K562 (cell line): ENCODE results near the gene GPRC5A. TPM values are rescaled to one million over a fixed set of nuclear protein-coding genes. Genes with fewer than 3 reads are reported as not detected.

Experiments used
- ATAC-seq: fragments of 200-7000 bp; cut with Tn5 transposase; 3 replicates; pipeline ENCODE4 v1.9.1; 2020; ENCODE audit warnings: moderate library complexity
- BruUV-seq: library from RNA; stranded (reverse); fragments of 400-500 nt; replicated peaks from 2 replicates; lab custom pipeline; 2021; lab: Mats Ljungman, UMichigan
- CTCF ChIA-PET: fragments of 300-600 bp; formaldehyde crosslinking; extraction: SDS; loops from one replicate; lab custom pipeline; 2021; ENCODE audit warnings: low intra/inter-chr PET ratio; lab: Yijun Ruan, JAX
- POLR2A ChIA-PET: fragments of 300-600, 350-650 bp; sonication (Branson Sonifier 250); formaldehyde crosslinking; extraction: SDS; loops from one replicate; lab custom pipeline; 2021; ENCODE audit warnings: antibody characterized with exemption, inconsistent platforms; lab: Yijun Ruan, JAX
- DNase-seq, 4 experiments: peaks; one replicate each; pipeline versions ENCODE4 v3.0.0 to v3.0.0-alpha.2; 2011 to 2018; ENCODE audit warnings: low spot score in 3 of 4, mixed read lengths in 3 of 4; ENCODE audit errors: extremely low read depth in 1 of 4
- FAIRE-seq: peaks from 2 replicates; lab custom pipeline; 2011; peaks lifted over from hg19 to GRCh38; lab: Jason Lieb, UNC
- H2AFZ ChIP-seq: 2 replicates; pipeline ENCODE4 v1.6.0; 2011; ENCODE audit warnings: low read depth, low read length, control low read depth, inconsistent platforms
- H3K27ac ChIP-seq: fragments of 200-600 bp; 3 replicates; pipeline ENCODE4 v1.8.0; 2011; ENCODE audit warnings: low read depth, mild to moderate bottlenecking, control low read depth, inconsistent platforms, low read length, moderate library complexity, mixed read lengths; ENCODE audit errors: extremely low read depth
- H3K27me3 ChIP-seq, 2 experiments: fragments of 300-600 bp in 1 of 2; 2 replicates in 1 of 2; 3 replicates in 1 of 2; pipeline versions ENCODE4 v1.6.0 to v1.8.0; 2011; ENCODE audit warnings: inconsistent platforms in 2 of 2, low read length in 2 of 2, mild to moderate bottlenecking in 1 of 2, mixed read lengths in 1 of 2, moderate library complexity in 1 of 2; ENCODE audit not compliant: control insufficient read depth in 2 of 2, insufficient read depth in 2 of 2
- H3K36me3 ChIP-seq: fragments of 300-600 bp; 3 replicates; pipeline ENCODE4 v1.8.0; 2011; ENCODE audit warnings: mild to moderate bottlenecking, low read length, inconsistent platforms; ENCODE audit not compliant: control insufficient read depth, insufficient read depth
- H3K4me1 ChIP-seq, 2 experiments: fragments of 200-600 bp in 1 of 2; replicated peaks in 1 of 2; 2 replicates in 1 of 2; 3 replicates in 1 of 2; pipeline versions ENCODE4 v1.5.1 to v1.8.0; 2011; ENCODE audit warnings: inconsistent platforms in 2 of 2, low read length in 2 of 2, mild to moderate bottlenecking in 1 of 2, mixed read lengths in 1 of 2, moderate library complexity in 1 of 2; ENCODE audit not compliant: control insufficient read depth in 2 of 2, insufficient read depth in 2 of 2
- H3K4me2 ChIP-seq: 2 replicates; pipeline ENCODE4 v1.6.1; 2011; ENCODE audit warnings: low read length, control low read depth, inconsistent platforms, mixed read lengths; ENCODE audit not compliant: insufficient read depth
- H3K4me3 ChIP-seq: fragments of 200-600 bp; sonication (generic), shearing (Covaris generic); 2 replicates; pipeline ENCODE4 v1.5.1; 2016; ENCODE audit warnings: control low read depth, inconsistent platforms
- H3K79me2 ChIP-seq: fragments of 200-600 bp; 3 replicates; pipeline ENCODE4 v1.8.0; 2011; ENCODE audit warnings: low read length, inconsistent platforms; ENCODE audit not compliant: control insufficient read depth, insufficient read depth
- H3K9ac ChIP-seq, 2 experiments: 2 replicates each; pipeline versions ENCODE4 v1.6.0 to v1.6.1; 2011; ENCODE audit warnings: low read depth in 2 of 2, low read length in 2 of 2, control low read depth in 1 of 2, inconsistent platforms in 1 of 2, mild to moderate bottlenecking in 1 of 2, mixed read lengths in 1 of 2; ENCODE audit not compliant: insufficient read depth in 1 of 2
- H3K9me1 ChIP-seq: one replicate; pipeline ENCODE4 v1.6.0; 2011; ENCODE audit warnings: inconsistent platforms, mild to moderate bottlenecking, low read length, moderate library complexity; ENCODE audit not compliant: control insufficient read depth, insufficient read depth
- H3K9me3 ChIP-seq: replicated peaks from 2 replicates; pipeline ENCODE4 v1.5.1; 2011; ENCODE audit warnings: low read depth, low read length, inconsistent platforms; ENCODE audit not compliant: control insufficient read depth, insufficient read depth
- H4K20me1 ChIP-seq: replicated peaks from 2 replicates; pipeline ENCODE4 v1.6.1; 2011; ENCODE audit warnings: low read length, inconsistent platforms, mixed read lengths; ENCODE audit not compliant: control insufficient read depth, insufficient read depth
- BHLHE40 ChIP-seq: IDR thresholded peaks from 2 replicates; pipeline ENCODE4 v1.6.1; 2011; ENCODE audit warnings: low read length, improper control_type of control experiment
- HNRNPL ChIP-seq: fragments of 200-400 bp; formaldehyde crosslinking; IDR thresholded peaks from 2 replicates; pipeline ENCODE4 v1.6.1; 2017; ENCODE audit warnings: low read depth, mild to moderate bottlenecking, low read length
- MCM7 ChIP-seq, 2 experiments: fragments of 450-650 bp; IDR thresholded peaks; 2 replicates each; pipeline ENCODE4 v1.6.1; 2016 to 2018
- MEF2D ChIP-seq: conservative IDR thresholded peaks from 2 replicates; pipeline ENCODE4 v1.6.1; 2016; ENCODE audit warnings: low read depth, missing genetic modification characterization, missing compliant biosample characterization
- NFRKB ChIP-seq: fragments of 450-650 bp; IDR thresholded peaks from 2 replicates; pipeline ENCODE4 v1.6.1; 2016; ENCODE audit warnings: low read depth
- NR1H2 ChIP-seq: sonication (generic); formaldehyde crosslinking; IDR thresholded peaks from 2 replicates; pipeline ENCODE4 v1.4.0; 2020; ENCODE audit warnings: mild to moderate bottlenecking, missing genetic modification reagents
- PML ChIP-seq: IDR thresholded peaks from 2 replicates; pipeline ENCODE4 v1.6.1; 2012; ENCODE audit warnings: low read length, inconsistent platforms
- RREB1 ChIP-seq: fragments of 250-450 bp; sonication (Bioruptor Pico); IDR thresholded peaks from 2 replicates; pipeline ENCODE4 v1.4.0; 2020
- TBL1XR1 ChIP-seq, 2 experiments: IDR thresholded peaks; 2 replicates each; pipeline ENCODE4 v1.6.1; 2012; ENCODE audit warnings: improper control_type of control experiment in 2 of 2, low read length in 2 of 2, mild to moderate bottlenecking in 1 of 2
- TEAD1 ChIP-seq, 2 experiments: fragments of 450-650 bp in 1 of 2; sonication (generic) in 1 of 2; formaldehyde crosslinking; IDR thresholded peaks; 2 replicates each; pipeline versions ENCODE4 v1.4.0 to v1.8.0; 2020 to 2022; ENCODE audit warnings: mild to moderate bottlenecking in 2 of 2, missing genetic modification reagents in 1 of 2
- ZNF778 ChIP-seq: fragments of 450-650 bp; formaldehyde crosslinking; IDR thresholded peaks from 2 replicates; pipeline ENCODE4 v1.4.0; 2020; ENCODE audit warnings: mild to moderate bottlenecking, moderate library complexity
- WGBS: fragments of 100-300 bp; shearing (Covaris generic); methylation state at CpG from one replicate; pipeline ENCODE4 v1.1.6; 2016; ENCODE audit warnings: low coverage, mixed read lengths; ENCODE audit not compliant: insufficient coverage; ENCODE audit errors: missing lambda C conversion rate; 5-methylcytosine and 5-hydroxymethylcytosine counted together
- in situ Hi-C: fragments of 300-500 bp; cut with MboI; formaldehyde crosslinking; loops from 4 replicates; pipeline ENCODE4 v1.15.0; 2018; ENCODE audit warnings: inconsistent platforms, mixed read lengths
- intact Hi-C: fragments of 100-400 bp; cut with micrococcal nuclease; formaldehyde crosslinking; loops from 2 replicates; pipeline ENCODE4 v1.14.2; 2022
- polyA plus RNA-seq, 8 experiments: library from polyadenylated mRNA; depleted of rRNA in 4 of 8; stranded (reverse) in 5 of 8; unstranded in 3 of 8; fragments of >200 nt; fragmentation: Nextera tagmentation in 2 of 8; fragmentation: Illumina TruSeq in 1 of 8; extraction: Ambion mirVana in 2 of 8; extraction: Trizol in 1 of 8; gene quantifications; 2 replicates each; pipeline versions ENCODE4 v1.2.1 to v1.2.3, GENCODE V29; 2011 to 2014; ENCODE audit warnings: inconsistent platforms in 1 of 8, missing spikeins in 1 of 8
- total RNA-seq, 7 experiments: library from RNA; depleted of rRNA in 6 of 7; stranded (reverse); fragments of >200 nt in 6 of 7; fragmentation: Illumina TruSeq in 2 of 7; extraction: Trizol in 2 of 7; gene quantifications; 2 replicates each; pipeline versions ENCODE4 v1.2.1 to v1.2.3, GENCODE V29; 2011 to 2021; ENCODE audit warnings: low replicate concordance in 1 of 7

GPRC5A gene
- total and polyA plus RNA-seq, 9 of the 15 experiments (the other 6 are each of a cell fraction or from before 2014, with no cell fraction given): 0.01 to 0.64 (median 0.08) TPM; not detected in 6

- TF ChIP-seq HNRNPL (no peak), MCM7 (IDR thresholded peaks at IDR 0.05) (no peak), TBL1XR1 (IDR thresholded peaks at IDR 0.05; ENCODE audit: low read length in 2 of 2) (no peak), BHLHE40 (no peak)
- ATAC-seq (no peak), FAIRE-seq (no peak), DNase-seq (no peak)
- no TSS peak for BruUV-seq
- no peaks in the 10 kb centered on the region for H3K79me2 ChIP-seq
- H2AFZ ChIP-seq: no peak overlapping the region
- no peak overlapping the region for H3K27ac ChIP-seq
- H3K4me2 ChIP-seq: no peak overlapping the region
- H3K9me3 ChIP-seq: no peaks in the 10 kb centered on the region
- in situ Hi-C loops: no loop called here
- H3K27me3 ChIP-seq: no peaks in the 10 kb centered on the region
- no peaks in the 10 kb centered on the region for H4K20me1 ChIP-seq
- WGBS: 34% methylated on average over 3 of the region's 4 CpGs
- no peak overlapping the region for H3K9ac ChIP-seq
- peaks cover 3% of the 10 kb centered on the region; the same call in 1 of the 3 replicates for H3K36me3 ChIP-seq
- H3K4me1 ChIP-seq: no peaks in the 10 kb centered on the region
- no peaks in the 10 kb centered on the region for H3K9me1 ChIP-seq
- H3K4me3 ChIP-seq: no peak overlapping the region
- ChIA-PET POLR2A (no interaction called here), CTCF (no interaction called here)
- intact Hi-C loops: no loop called here
These were observed 63.0 kb downstream of the GPRC5A start for GRCh38 chr12:12954356-12954755.

GRCh38 chr12:12954878-12955625 is 63.7 kb downstream of the GPRC5A start:
- no TSS peak for BruUV-seq
- H3K27me3 ChIP-seq: no peaks in the 10 kb centered on the region
- in situ Hi-C loops (no loop called here), intact Hi-C loops (no loop called here)
- H3K4me3 ChIP-seq: no peak overlapping the region
- ATAC-seq (no peak), DNase-seq (no peak), FAIRE-seq (no peak)
- no peak overlapping the region for H2AFZ ChIP-seq
- no peaks in the 10 kb centered on the region for H3K36me3 ChIP-seq
- 49% methylated on average over 5 of the region's 6 CpGs for WGBS
- no peaks in the 10 kb centered on the region for H3K9me1 ChIP-seq
- H4K20me1 ChIP-seq: no peaks in the 10 kb centered on the region
- no peaks in the 10 kb centered on the region for H3K9me3 ChIP-seq
- no peak overlapping the region for H3K9ac ChIP-seq
- no peak overlapping the region for H3K4me2 ChIP-seq
- no peak overlapping the region for H3K27ac ChIP-seq
- H3K4me1 ChIP-seq: no peaks in the 10 kb centered on the region
- H3K79me2 ChIP-seq: no peaks in the 10 kb centered on the region
- CTCF ChIA-PET: no interaction called here
- POLR2A ChIA-PET: no interaction called here
- TF ChIP-seq MEF2D (no peak), ZNF778 (CRISPR knock-in tag) (no peak), TEAD1 (CRISPR knock-in tag; IDR thresholded peaks at IDR 0.05) (no peak), NFRKB (no peak), PML (no peak), RREB1 (CRISPR knock-in tag) (no peak), NR1H2 (CRISPR knock-in tag) (no peak)
